HepG2 (cell line): ENCODE data around the gene HINT1. TPM values are rescaled to one million over a fixed set of nuclear protein-coding genes. Genes with fewer than 3 reads are reported as not detected.

Experiments used
- ATAC-seq: fragments of 200-7000 bp; cut with Tn5 transposase; 3 replicates; pipeline ENCODE4 v1.9.1; 2020; ENCODE audit warnings: mild to moderate bottlenecking, moderate library complexity
- BruUV-seq: library from RNA; stranded (reverse); fragments of 400-500 nt; replicated peaks from 2 replicates; lab custom pipeline; 2021; lab: Mats Ljungman, UMichigan
- CTCF ChIA-PET: fragments of 300-600 bp; formaldehyde crosslinking; extraction: SDS; loops from one replicate; lab custom pipeline; 2021; ENCODE audit warnings: low total read pairs, inconsistent platforms, low intra/inter-chr PET ratio; lab: Yijun Ruan, JAX
- POLR2A ChIA-PET: fragments of 350-600 bp; sonication (Branson Sonifier 250); formaldehyde crosslinking; loops from one replicate; lab custom pipeline; 2020; ENCODE audit warnings: antibody characterized with exemption, inconsistent platforms; lab: Yijun Ruan, JAX
- DNase-seq: peaks from one replicate; pipeline ENCODE4 v3.0.0-alpha.2; 2015; ENCODE audit warnings: low spot score
- FAIRE-seq: peaks from 3 replicates; lab custom pipeline; 2011; peaks lifted over from hg19 to GRCh38; lab: Jason Lieb, UNC
- H2AFZ ChIP-seq: one replicate; pipeline ENCODE4 v1.6.1; 2011; ENCODE audit warnings: low read length, inconsistent platforms
- H3K27ac ChIP-seq: fragments of 300-600 bp; 3 replicates; pipeline ENCODE4 v1.8.0; 2011; ENCODE audit warnings: mixed run types, mild to moderate bottlenecking, mixed read lengths, low read length, inconsistent platforms; ENCODE audit not compliant: insufficient read depth; ENCODE audit errors: extremely low read length
- H3K27me3 ChIP-seq, 2 experiments: fragments of 200-600 bp in 1 of 2; 2 replicates in 1 of 2; 3 replicates in 1 of 2; pipeline versions ENCODE4 v1.6.0 to v1.8.0; 2011; ENCODE audit warnings: low read length in 2 of 2, mild to moderate bottlenecking in 2 of 2, moderate library complexity in 2 of 2, inconsistent platforms in 1 of 2; ENCODE audit not compliant: insufficient read depth in 2 of 2, control insufficient read depth in 1 of 2
- H3K36me3 ChIP-seq, 2 experiments: fragments of 200-600 bp in 1 of 2; replicated peaks in 1 of 2; 2 replicates in 1 of 2; 3 replicates in 1 of 2; pipeline versions ENCODE4 v1.5.1 to v1.8.0; 2011; ENCODE audit warnings: low read length in 2 of 2, inconsistent platforms in 1 of 2; ENCODE audit not compliant: insufficient read depth in 2 of 2, control insufficient read depth in 1 of 2
- H3K4me1 ChIP-seq: 2 replicates; pipeline ENCODE4 v1.5.1; 2012; ENCODE audit warnings: low read length, inconsistent platforms; ENCODE audit not compliant: insufficient read depth
- H3K4me2 ChIP-seq: 2 replicates; pipeline ENCODE4 v1.6.0; 2011; ENCODE audit warnings: low read depth, low read length, inconsistent platforms
- H3K4me3 ChIP-seq, 3 experiments: fragments of 200-600 bp in 1 of 3; sonication (generic), shearing (Covaris generic) in 1 of 3; replicated peaks in 1 of 3; 2 replicates each; pipeline ENCODE4 v1.5.1; 2011 to 2016; ENCODE audit warnings: low read length in 3 of 3, inconsistent platforms in 2 of 3, low read depth in 2 of 3, mild to moderate bottlenecking in 2 of 3, control low read depth in 1 of 3, mixed read lengths in 1 of 3; ENCODE audit not compliant: insufficient read depth in 1 of 3
- H3K79me2 ChIP-seq: one replicate; pipeline ENCODE4 v1.6.1; 2011; ENCODE audit warnings: low read length, inconsistent platforms; ENCODE audit not compliant: insufficient read depth
- H3K9ac ChIP-seq: 2 replicates; pipeline ENCODE4 v1.6.0; 2011; ENCODE audit warnings: mild to moderate bottlenecking, low read depth, low read length, inconsistent platforms; ENCODE audit not compliant: insufficient read depth
- H3K9me3 ChIP-seq: 2 replicates; pipeline ENCODE4 v1.5.1; 2012; ENCODE audit warnings: mild to moderate bottlenecking, low read length
- H4K20me1 ChIP-seq: 2 replicates; pipeline ENCODE4 v1.6.0; 2011; ENCODE audit warnings: inconsistent platforms, mild to moderate bottlenecking, low read length, moderate library complexity; ENCODE audit not compliant: insufficient read depth
- ARID5B ChIP-seq: IDR thresholded peaks from 2 replicates; pipeline ENCODE4 v1.4.0; 2020; ENCODE audit warnings: mild to moderate bottlenecking, missing genetic modification reagents
- CEBPG ChIP-seq: IDR thresholded peaks from 2 replicates; pipeline ENCODE4 v1.6.1; 2016
- GTF3A ChIP-seq: sonication (generic); formaldehyde crosslinking; conservative IDR thresholded peaks from 2 replicates; pipeline ENCODE4 v1.4.0; 2020; ENCODE audit warnings: mild to moderate bottlenecking, missing genetic modification reagents
- HNF4A ChIP-seq: sonication (generic); formaldehyde crosslinking; IDR thresholded peaks from 2 replicates; pipeline ENCODE4 v1.4.0; 2020; ENCODE audit warnings: missing genetic modification reagents
- MAFF ChIP-seq: IDR thresholded peaks from 2 replicates; pipeline ENCODE4 v1.6.1; 2011; ENCODE audit warnings: low read depth, low read length, improper control_type of control experiment
- NR2F1 ChIP-seq, 2 experiments: fragments of 450-650 bp in 1 of 2; formaldehyde crosslinking in 1 of 2; IDR thresholded peaks; 2 replicates each; pipeline versions ENCODE4 v1.5.0 to v1.6.1; 2016 to 2020; ENCODE audit warnings: mild to moderate bottlenecking in 1 of 2, missing compliant biosample characterization in 1 of 2, missing genetic modification reagents in 1 of 2, moderate library complexity in 1 of 2
- NR2F6 ChIP-seq, 2 experiments: IDR thresholded peaks; 2 replicates each; pipeline ENCODE4 v1.6.1; 2016; ENCODE audit warnings: antibody characterized with exemption in 1 of 2, mild to moderate bottlenecking in 1 of 2
- PRMT3 ChIP-seq: sonication (generic); formaldehyde crosslinking; IDR thresholded peaks from 2 replicates; pipeline ENCODE4 v1.8.1; 2022; ENCODE audit warnings: low read depth, mild to moderate bottlenecking, moderate library complexity, missing genetic modification reagents, borderline replicate concordance
- RARA ChIP-seq: IDR thresholded peaks from 2 replicates; pipeline ENCODE4 v1.6.1; 2016; ENCODE audit warnings: missing genetic modification reagents, missing compliant biosample characterization
- SALL1 ChIP-seq: sonication (generic); formaldehyde crosslinking; IDR thresholded peaks from 2 replicates; pipeline ENCODE4 v1.8.0; 2022; ENCODE audit warnings: mild to moderate bottlenecking, missing genetic modification reagents
- SNAI1 ChIP-seq: sonication (generic); formaldehyde crosslinking; IDR thresholded peaks from 2 replicates; pipeline ENCODE4 v1.5.0; 2020; ENCODE audit warnings: mild to moderate bottlenecking, missing genetic modification reagents, borderline replicate concordance
- SOX13 ChIP-seq, 3 experiments: fragments of 450-650 bp in 1 of 3; sonication (generic) in 1 of 3; formaldehyde crosslinking in 1 of 3; IDR thresholded peaks in 2 of 3; conservative IDR thresholded peaks in 1 of 3; 2 replicates each; pipeline versions ENCODE4 v1.5.0 to v1.6.1; 2016 to 2020; ENCODE audit warnings: antibody characterized with exemption in 1 of 3, mild to moderate bottlenecking in 1 of 3, missing compliant biosample characterization in 1 of 3, missing genetic modification reagents in 1 of 3, moderate library complexity in 1 of 3
- SP5 ChIP-seq: IDR thresholded peaks from 2 replicates; pipeline ENCODE4 v1.6.1; 2016; ENCODE audit warnings: low read depth, borderline replicate concordance
- ZNF136 ChIP-seq: sonication (generic); formaldehyde crosslinking; IDR thresholded peaks from 2 replicates; pipeline ENCODE4 v1.8.1; 2022; ENCODE audit warnings: low read depth, mild to moderate bottlenecking, moderate library complexity, missing genetic modification reagents
- ZNF441 ChIP-seq: sonication (generic); formaldehyde crosslinking; IDR thresholded peaks from 2 replicates; pipeline ENCODE4 v1.7.0; 2021; ENCODE audit warnings: missing genetic modification reagents, borderline replicate concordance
- ZNF709 ChIP-seq: sonication (generic); formaldehyde crosslinking; IDR thresholded peaks from 2 replicates; pipeline ENCODE4 v1.5.0; 2020; ENCODE audit warnings: mild to moderate bottlenecking, missing genetic modification reagents
- ZNF770 ChIP-seq: sonication (generic); formaldehyde crosslinking; IDR thresholded peaks from 2 replicates; pipeline ENCODE4 v1.5.0; 2020; ENCODE audit warnings: mild to moderate bottlenecking, missing genetic modification reagents
- in situ Hi-C: cut with HindIII; loops from 2 replicates; pipeline ENCODE4 v1.10.0; 2017; ENCODE audit warnings: low pct_unique_long_range_greater_than_20kb; ENCODE audit not compliant: extremely low pct_ligation_motif_present
- intact Hi-C: fragments of 100-400 bp; cut with micrococcal nuclease; formaldehyde crosslinking; loops from one replicate; pipeline ENCODE4 v1.10.0; 2022; ENCODE audit not compliant: unreplicated experiment
- polyA plus RNA-seq, 8 experiments: library from polyadenylated mRNA; depleted of rRNA in 3 of 8; stranded (reverse) in 7 of 8; unstranded in 1 of 8; fragments of >200 nt; fragmentation: Illumina TruSeq in 4 of 8; extraction: Trizol in 4 of 8; gene quantifications; 2 replicates each; pipeline versions ENCODE4 v1.2.1 to v1.2.3, GENCODE V29; 2011 to 2016; ENCODE audit warnings: low read depth in 4 of 8, missing spikeins in 1 of 8, mixed read lengths in 1 of 8; ENCODE audit not compliant: insufficient read depth in 1 of 8
- total RNA-seq, 5 experiments: library from RNA; depleted of rRNA; stranded (reverse); fragments of >200 nt; fragmentation: Illumina TruSeq; extraction: Trizol; gene quantifications; 2 replicates each; pipeline ENCODE4 v1.2.3, GENCODE V29; 2016; ENCODE audit warnings: low read depth in 1 of 5
- TF ChIP-seq, protein P1 (sequence below): sonication (generic); formaldehyde crosslinking; IDR thresholded peaks from 2 replicates; pipeline ENCODE4 v1.4.0; 2020; ENCODE audit warnings: mild to moderate bottlenecking, low read depth, missing genetic modification reagents

Gene HINT1
- total and polyA plus RNA-seq, 2 of the 13 experiments (the other 11 are each of a cell fraction or from before 2014, with no cell fraction given), result 428 to 997 TPM

DNA sequence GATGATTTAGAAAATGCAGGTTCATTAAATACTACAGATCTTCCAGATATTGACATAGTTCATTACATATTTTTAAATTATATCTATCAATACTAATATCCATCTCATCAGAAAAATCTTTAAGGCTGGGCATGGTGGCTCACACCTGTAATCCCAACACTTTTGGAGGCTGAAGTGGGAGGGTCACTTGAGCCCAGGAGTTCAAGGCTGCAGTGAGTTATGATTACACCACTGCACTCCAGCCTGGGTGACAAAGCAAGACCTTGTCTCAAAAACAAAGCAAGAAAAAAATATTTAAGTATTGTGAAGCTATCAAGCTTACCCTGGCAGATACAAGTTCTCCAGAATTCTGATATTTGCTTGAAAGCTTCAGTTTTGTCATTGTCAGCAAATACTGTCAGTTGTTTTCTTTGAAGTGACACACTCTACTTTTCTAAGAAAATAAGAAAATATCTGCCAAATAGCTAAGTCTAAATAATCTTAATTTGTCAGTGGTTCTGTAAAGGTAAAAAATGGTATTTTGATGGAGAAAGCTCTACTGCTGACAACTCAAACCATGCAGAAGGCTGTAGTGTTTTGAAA is 20.6 kb upstream of the HINT1 start:
- in situ Hi-C loops (no loop called here), intact Hi-C loops (no loop called here)
- Histone ChIP-seq H3K27me3 (no peaks in the 10 kb centered on the region; a peak in 1 of 5 replicates), H3K9me3 (no peaks in the 10 kb centered on the region), H3K27ac (peak overlapping the region; percentile 28), H4K20me1 (no peaks in the 10 kb centered on the region), H3K4me3 (no peak overlapping the region), H3K36me3 (no peaks in the 10 kb centered on the region), H3K9ac (no peak overlapping the region), H2AFZ (no peak overlapping the region), H3K79me2 (no peaks in the 10 kb centered on the region), H3K4me2 (no peak overlapping the region), H3K4me1 (peaks cover 12% of the 10 kb centered on the region)
- no TSS peak for BruUV-seq
- ATAC-seq (peak; percentile 24; the same call in 1 of the 3 replicates), FAIRE-seq (no peak), DNase-seq (no peak)
- CTCF ChIA-PET, result no interaction called here
- POLR2A ChIA-PET, result no interaction called here
- TF ChIP-seq ZNF136 (CRISPR knock-in tag) (no peak), SNAI1 (no peak), ZNF709 (CRISPR knock-in tag) (no peak), SOX13 (IDR thresholded peaks at IDR 0.05) (no peak), SOX13 (CRISPR knock-in tag; conservative IDR thresholded peaks at IDR 0.05 in 1 of 2, IDR thresholded peaks at IDR 0.05 in 1 of 2) (peak in 1 of 2 experiments; percentile 46; a peak in 1 of 4 replicates), HNF4A (CRISPR knock-in tag) (peak; percentile 31; the same call in 1 of the 2 replicates), PRMT3 (CRISPR knock-in tag) (no peak), SP5 (CRISPR knock-in tag) (peak; percentile 73), ZNF770 (CRISPR knock-in tag) (peak; percentile 50; the same call in 1 of the 2 replicates), MAFF (peak; percentile 96), GTF3A (CRISPR knock-in tag) (no peak), RARA (CRISPR knock-in tag) (0 out of 2 replicates have a peak, but pooled peaks have one; percentile 16), NR2F1 (CRISPR knock-in tag; IDR thresholded peaks at IDR 0.05) (peak in 1 of 2 experiments; percentile 39; a peak in 2 of 4 replicates), NR2F6 (IDR thresholded peaks at IDR 0.05) (no peak), NR2F6 (CRISPR knock-in tag; IDR thresholded peaks at IDR 0.05) (0 out of 2 replicates have a peak, but pooled peaks have one; percentile 22), CEBPG (0 out of 2 replicates have a peak, but pooled peaks have one; percentile 26), ARID5B (CRISPR knock-in tag) (peak; percentile 50; the same call in 1 of the 2 replicates), SALL1 (peak; percentile 28; the same call in 1 of the 2 replicates), ZNF441 (CRISPR knock-in tag) (no peak)
- TF ChIP-seq, protein P1, sequence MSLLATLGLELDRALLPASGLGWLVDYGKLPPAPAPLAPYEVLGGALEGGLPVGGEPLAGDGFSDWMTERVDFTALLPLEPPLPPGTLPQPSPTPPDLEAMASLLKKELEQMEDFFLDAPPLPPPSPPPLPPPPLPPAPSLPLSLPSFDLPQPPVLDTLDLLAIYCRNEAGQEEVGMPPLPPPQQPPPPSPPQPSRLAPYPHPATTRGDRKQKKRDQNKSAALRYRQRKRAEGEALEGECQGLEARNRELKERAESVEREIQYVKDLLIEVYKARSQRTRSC (CRISPR knock-in tag), result no peak
